HFFc6 (cell line): ENCODE results near the gene HOXB8. TPM values are rescaled to one million over a fixed set of nuclear protein-coding genes. Genes with fewer than 3 reads are reported as not detected.

Source experiments
- DNase-seq: peaks from one replicate; pipeline ENCODE4 v3.0.0-alpha.2; 2018
- H3K27ac Mint-ChIP-seq: 2 replicates; pipeline ENCODE4 v1.8.0; 2020; ENCODE audit warnings: mild to moderate bottlenecking, mixed read lengths
- H3K27me3 Mint-ChIP-seq: 2 replicates; pipeline ENCODE4 v1.8.0; 2021; ENCODE audit warnings: mild to moderate bottlenecking, moderate library complexity, mixed read lengths; ENCODE audit not compliant: insufficient read depth
- H3K36me3 Mint-ChIP-seq: 2 replicates; pipeline ENCODE4 v1.8.0; 2021; ENCODE audit warnings: low read depth, mixed read lengths
- H3K4me1 Mint-ChIP-seq: 2 replicates; pipeline ENCODE4 v1.8.0; 2020; ENCODE audit warnings: low read depth, mixed read lengths
- H3K4me3 Mint-ChIP-seq: 2 replicates; pipeline ENCODE4 v1.8.0; 2020; ENCODE audit warnings: mild to moderate bottlenecking, moderate library complexity, mixed read lengths
- H3K9me3 Mint-ChIP-seq: 2 replicates; pipeline ENCODE4 v1.8.0; 2020; ENCODE audit warnings: mild to moderate bottlenecking, mixed read lengths
- CTCF ChIP-seq: fragments of 200-600 bp; sonication (generic); IDR thresholded peaks from 2 replicates; pipeline ENCODE4 v1.5.0; 2021; ENCODE audit warnings: antibody characterized with exemption, mild to moderate bottlenecking
- total RNA-seq, 6 experiments: library from RNA; stranded (reverse); fragmentation: NEBNext Ultra II Directional; extraction: Animal tissue kit (Norgen Biotek cat#: 25700); gene quantifications; 2 replicates in 1 of 6; 3 replicates in 5 of 6; pipeline ENCODE4 v1.2.3, GENCODE V29; 2021

The HOXB8 gene
- total RNA-seq, 6 experiments from 2014 or later, result not detected

- Mint-ChIP-seq H3K4me1 (peaks cover 29% of the 10 kb centered on the region), H3K9me3 (no peaks in the 10 kb centered on the region), H3K27me3 (peaks cover 90% of the 10 kb centered on the region), H3K27ac (no peak overlapping the region), H3K36me3 (no peaks in the 10 kb centered on the region), H3K4me3 (no peak overlapping the region; the same call in 1 of the 2 replicates)
- no peak for TF ChIP-seq CTCF
- no peak for DNase-seq
Observed at GRCh38 chr17:48596735-48597527, 18.2 kb downstream of the HOXB8 start.

GRCh38 chr17:48596000-48596734 lies 18.9 kb downstream of the HOXB8 start:
- Mint-ChIP-seq H3K36me3 (no peaks in the 10 kb centered on the region), H3K27me3 (peaks cover 90% of the 10 kb centered on the region), H3K4me3 (peak overlapping the region; percentile 25; the same call in 1 of the 2 replicates), H3K27ac (no peak overlapping the region), H3K9me3 (no peaks in the 10 kb centered on the region), H3K4me1 (peaks cover 29% of the 10 kb centered on the region)
- DNase-seq, result no peak
- no peak for TF ChIP-seq CTCF

- peaks cover 91% of the 10 kb centered on the region for H3K27me3 Mint-ChIP-seq
- H3K36me3 Mint-ChIP-seq, result no peaks in the 10 kb centered on the region; the same call in 1 of the 2 replicates
- H3K27ac Mint-ChIP-seq, result no peak overlapping the region
- TF ChIP-seq CTCF, result no peak
- H3K4me1 Mint-ChIP-seq, result peaks cover 29% of the 10 kb centered on the region
- H3K9me3 Mint-ChIP-seq, result no peaks in the 10 kb centered on the region
- H3K4me3 Mint-ChIP-seq, result no peak overlapping the region
- no peak for DNase-seq
Observed at GRCh38 chr17:48595278-48595999, 19.7 kb downstream of the HOXB8 start.

DNA sequence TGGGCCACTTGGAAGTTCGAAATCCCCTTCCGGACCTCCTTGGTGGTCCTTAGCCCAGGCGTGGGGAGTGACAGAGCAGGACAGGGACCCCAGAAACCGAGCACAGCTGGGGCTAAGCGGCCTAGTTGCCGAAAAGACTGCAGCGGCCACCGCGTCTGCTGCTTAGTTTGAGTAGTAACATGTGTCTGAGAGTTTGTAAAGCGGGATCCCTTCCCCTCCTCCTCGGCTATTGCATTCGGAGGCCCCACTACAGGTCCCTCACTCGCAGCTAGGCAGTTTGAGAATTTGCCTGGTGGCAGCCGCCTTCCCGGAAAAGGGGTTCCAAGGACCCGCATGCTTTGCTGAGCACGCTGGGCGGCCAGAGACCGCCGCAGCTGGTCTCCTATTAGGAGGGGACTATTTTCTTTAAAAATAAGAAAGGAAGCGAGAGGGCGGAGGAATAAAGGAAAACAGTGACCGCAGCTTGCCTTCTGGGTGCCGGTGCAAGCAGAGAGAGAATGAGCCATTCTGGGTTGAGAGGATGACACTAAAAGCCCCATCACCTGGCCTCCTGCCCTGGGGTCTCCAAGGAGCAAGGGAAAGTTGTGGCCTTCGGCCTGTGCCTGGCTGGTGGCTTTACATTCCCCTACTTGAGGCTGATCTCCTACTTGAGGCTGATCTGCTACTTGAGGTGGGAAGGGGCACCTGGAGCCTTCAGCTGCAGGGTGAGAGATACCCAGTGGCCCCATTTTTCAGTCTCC lies 20.4 kb downstream of the HOXB8 start:
- peaks cover 91% of the 10 kb centered on the region for H3K27me3 Mint-ChIP-seq
- H3K4me1 Mint-ChIP-seq, result peaks cover 34% of the 10 kb centered on the region
- no peak for DNase-seq
- no peaks in the 10 kb centered on the region for H3K9me3 Mint-ChIP-seq
- no peaks in the 10 kb centered on the region; the same call in 1 of the 2 replicates for H3K36me3 Mint-ChIP-seq
- no peak for TF ChIP-seq CTCF
- H3K27ac Mint-ChIP-seq, result no peak overlapping the region
- H3K4me3 Mint-ChIP-seq, result no peak overlapping the region
